ENCODE results near the gene FANCC.

- TF ChIP-seq CTCF (conservative IDR thresholded peaks at IDR 0.05 in 1 of 2, IDR thresholded peaks at IDR 0.05 in 1 of 2; ENCODE audit: low read depth in 1 of 2, low read length in 2 of 2), result no peak
- no peak for TF ChIP-seq EZH2 (IDR thresholded peaks at IDR 0.05; ENCODE audit: low read length, missing control alignments)
These were observed 174.8 kb downstream of the FANCC start for GRCh38 chr9:95142728-95143127.
